ENCODE data around the gene IVL. TPM values are rescaled to one million over a fixed set of nuclear protein-coding genes. Genes with fewer than 3 reads are reported as not detected.

Gene IVL
- total RNA-seq, 2 donors from 2014 or later, result not detected

DNA sequence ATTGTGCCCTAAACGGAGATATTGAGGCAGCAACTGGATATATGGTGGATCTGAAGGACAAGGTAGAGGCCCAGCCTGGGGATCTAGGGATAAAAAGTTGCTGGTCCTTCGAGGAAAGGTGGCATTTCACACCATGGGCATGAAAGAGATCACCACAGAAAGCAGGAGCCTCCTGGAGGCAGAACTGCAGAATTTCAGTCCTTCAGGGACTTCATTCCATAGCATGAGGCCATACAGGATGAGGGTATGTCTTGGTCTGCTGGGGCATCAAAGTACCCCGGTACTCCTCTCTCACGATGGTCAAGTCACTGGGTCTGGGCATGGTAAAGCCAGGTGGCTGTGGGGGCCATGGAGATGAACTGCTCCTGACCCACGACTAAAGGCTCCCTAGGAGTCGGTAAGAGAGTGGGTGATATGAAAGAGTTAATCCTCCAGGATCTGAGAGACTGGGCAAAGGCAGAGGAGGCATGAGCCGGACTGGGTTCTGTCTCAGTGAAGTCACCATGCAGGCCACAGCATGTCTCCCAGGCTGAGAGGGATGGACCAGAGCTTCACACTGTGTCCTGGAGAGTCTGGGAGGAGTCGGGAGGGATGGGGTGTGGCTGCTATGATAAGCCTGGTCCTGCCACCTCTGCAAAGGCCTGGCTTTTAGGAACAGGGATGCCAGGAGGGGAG lies 32.8 kb downstream of the IVL start:
- DNase-seq, result no peak
- Mint-ChIP-seq H3K36me3 (ENCODE audit: insufficient read depth in 2 of 2) (peaks cover 0 to 2% of the 10 kb centered on the region in 2 donors), H3K4me1 (ENCODE audit: low read depth) (no peaks in the 10 kb centered on the region), H3K27ac (no peak overlapping the region), H3K27me3 (ENCODE audit: low read depth) (no peaks in the 10 kb centered on the region), H3K9me3 (no peaks in the 10 kb centered on the region), H3K4me3 (no peak overlapping the region)
- no peak for ATAC-seq (replicated peaks in 1 of 2)

DNA sequence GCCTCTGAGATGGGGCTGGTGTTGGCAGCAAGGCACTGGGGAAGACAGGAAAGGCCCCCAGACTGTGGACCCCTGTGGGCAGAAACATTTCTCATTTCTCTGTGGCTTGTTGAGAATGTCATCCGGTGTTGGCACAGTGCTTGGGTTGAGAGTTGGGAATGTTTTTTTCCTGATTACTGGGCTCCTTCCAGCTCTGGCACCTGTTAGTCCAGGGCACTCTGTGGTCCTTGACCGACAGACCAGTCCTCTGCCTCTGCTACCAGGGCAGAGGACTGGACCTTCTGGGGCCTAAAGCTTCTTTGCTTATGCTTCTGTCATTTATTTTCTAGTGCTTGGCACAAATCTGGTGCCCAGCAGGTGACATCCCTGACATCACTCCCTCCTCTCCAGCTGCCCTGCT lies 33.8 kb downstream of the IVL start:
- no peak for DNase-seq
- H3K4me1 Mint-ChIP-seq (ENCODE audit: low read depth), result no peaks in the 10 kb centered on the region
- H3K27me3 Mint-ChIP-seq (ENCODE audit: low read depth), result no peaks in the 10 kb centered on the region
- H3K27ac Mint-ChIP-seq, result no peak overlapping the region
- no peaks in the 10 kb centered on the region for H3K9me3 Mint-ChIP-seq
- no peak overlapping the region for H3K4me3 Mint-ChIP-seq
- ATAC-seq (replicated peaks in 1 of 2), result no peak
- H3K36me3 Mint-ChIP-seq (ENCODE audit: insufficient read depth in 2 of 2), result peaks cover 0 to 2% of the 10 kb centered on the region in 2 donors

DNA sequence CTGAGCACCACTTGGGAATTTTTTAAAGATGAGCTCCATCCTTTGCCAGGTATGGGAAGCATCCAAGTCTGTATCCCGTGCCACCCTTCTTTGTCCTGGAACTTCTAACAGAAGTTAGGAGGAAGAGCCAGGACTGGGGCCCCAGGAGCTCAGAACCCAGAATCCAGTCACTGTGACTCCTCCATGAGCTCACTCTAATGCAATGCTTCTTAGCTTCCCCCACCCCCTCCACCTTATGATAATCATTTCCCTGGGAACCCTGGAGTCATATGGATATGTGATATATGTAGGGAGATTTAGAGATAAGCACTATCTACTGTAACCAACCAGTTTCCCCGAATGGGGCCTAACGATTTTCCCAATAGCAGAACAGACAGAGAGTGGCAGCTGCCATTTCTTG lies 37.9 kb downstream of the IVL start:
- Mint-ChIP-seq H3K36me3 (ENCODE audit: insufficient read depth in 2 of 2) (no peaks in the 10 kb centered on the region), H3K9me3 (no peaks in the 10 kb centered on the region), H3K27me3 (ENCODE audit: low read depth) (no peaks in the 10 kb centered on the region), H3K27ac (no peak overlapping the region), H3K4me1 (ENCODE audit: low read depth) (no peaks in the 10 kb centered on the region), H3K4me3 (no peak overlapping the region)
- no peak for DNase-seq
- no peak for ATAC-seq (replicated peaks in 1 of 2)

DNA sequence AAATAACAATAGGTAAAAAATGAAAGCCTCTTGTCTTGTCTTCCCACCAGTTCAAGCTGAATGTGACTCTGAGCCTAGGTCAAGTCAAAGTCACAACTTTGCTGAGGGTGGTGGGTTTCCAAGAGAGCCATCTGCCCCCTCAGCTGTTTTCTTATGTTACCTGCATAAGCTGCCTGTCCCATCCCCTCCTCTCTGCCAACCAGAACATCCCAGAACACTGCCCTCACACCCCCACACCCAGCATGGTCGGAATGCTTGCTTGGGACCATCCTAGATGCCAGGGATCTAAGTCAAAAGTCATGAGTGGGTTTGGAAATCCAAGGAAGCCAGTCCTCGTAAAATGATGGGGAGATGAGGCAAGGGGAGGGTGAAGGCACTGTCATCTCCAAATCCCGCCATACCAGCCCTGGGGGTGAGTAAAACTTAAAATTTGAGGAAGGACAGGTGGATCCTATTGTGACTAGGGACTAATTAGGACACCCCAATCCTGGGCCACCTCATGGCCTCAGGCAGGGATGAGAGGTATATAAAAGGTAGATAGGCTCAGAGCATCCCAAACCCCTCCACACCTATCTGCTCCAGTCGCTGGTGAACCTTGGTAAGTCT lies 38.4 kb downstream of the IVL start, which contains the start of gene SPRR5:
SPRR5 (plus strand) TSS at position 556 of the 606 bp plus-strand sequence. CDS start 1,349 bp downstream, outside the sequence.
- H3K4me3 Mint-ChIP-seq, result no peak within 1 kb of the TSS
- H3K36me3 Mint-ChIP-seq (ENCODE audit: insufficient read depth in 2 of 2), result no peaks in the 10 kb centered on the region
- H3K9me3 Mint-ChIP-seq, result no peaks in the 10 kb centered on the region
- no peak for ATAC-seq (replicated peaks in 1 of 2)
- no peaks in the 10 kb centered on the region for H3K27me3 Mint-ChIP-seq (ENCODE audit: low read depth)
- DNase-seq, result no peak
- no peak within 1 kb of the TSS for H3K27ac Mint-ChIP-seq
- no peaks in the 10 kb centered on the region for H3K4me1 Mint-ChIP-seq (ENCODE audit: low read depth)

DNA sequence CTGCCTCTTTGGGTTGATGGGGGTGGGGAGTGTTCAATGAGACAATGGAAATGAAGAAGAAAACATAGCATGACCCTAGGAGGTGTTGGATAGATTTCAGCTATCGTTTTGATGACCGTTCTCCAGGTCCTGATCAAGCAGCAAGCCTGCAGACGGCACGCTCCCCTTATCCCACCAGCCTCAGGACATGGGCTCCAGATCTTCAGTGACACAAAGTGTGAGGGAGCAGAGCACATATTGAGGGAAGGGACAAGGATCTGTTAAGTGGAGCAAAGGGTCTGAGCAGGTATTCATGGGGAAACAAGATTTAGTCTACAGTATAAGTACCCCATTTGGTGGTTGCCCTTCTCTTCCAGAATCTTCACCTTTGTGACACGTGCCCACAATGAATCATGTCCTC lies 43.4 kb downstream of the IVL start:
- ATAC-seq (replicated peaks in 1 of 2) (no peak), DNase-seq (no peak)
- Mint-ChIP-seq H3K27ac (no peak overlapping the region), H3K4me3 (no peak overlapping the region), H3K36me3 (ENCODE audit: insufficient read depth in 2 of 2) (no peaks in the 10 kb centered on the region), H3K4me1 (ENCODE audit: low read depth) (no peaks in the 10 kb centered on the region), H3K9me3 (no peaks in the 10 kb centered on the region), H3K27me3 (ENCODE audit: low read depth) (no peaks in the 10 kb centered on the region)

DNA sequence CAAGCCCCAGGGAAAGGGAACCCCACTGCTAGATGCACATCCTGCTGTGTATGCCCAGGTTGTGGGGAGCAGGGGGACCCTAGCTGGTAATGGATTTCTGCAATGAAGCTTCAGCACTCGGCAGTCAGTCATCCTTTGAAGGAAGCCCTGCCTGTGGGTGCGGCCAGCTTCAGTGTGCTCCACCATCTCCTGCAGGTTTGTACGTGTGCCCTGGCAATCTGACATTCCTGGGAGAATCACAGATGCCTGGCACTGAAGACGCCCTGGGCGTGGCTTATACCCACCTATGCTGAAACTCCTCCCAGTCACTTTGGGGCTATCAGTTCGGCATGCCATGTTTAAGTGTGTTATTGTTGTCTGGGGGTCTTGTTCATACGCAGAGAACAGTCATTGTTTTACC lies 45.4 kb downstream of the IVL start:
- Mint-ChIP-seq H3K27ac (no peak overlapping the region), H3K9me3 (no peaks in the 10 kb centered on the region), H3K4me1 (ENCODE audit: low read depth) (no peaks in the 10 kb centered on the region), H3K36me3 (ENCODE audit: insufficient read depth in 2 of 2) (no peaks in the 10 kb centered on the region), H3K4me3 (no peak overlapping the region), H3K27me3 (ENCODE audit: low read depth) (no peaks in the 10 kb centered on the region)
- ATAC-seq (replicated peaks in 1 of 2) (no peak), DNase-seq (no peak)

DNA sequence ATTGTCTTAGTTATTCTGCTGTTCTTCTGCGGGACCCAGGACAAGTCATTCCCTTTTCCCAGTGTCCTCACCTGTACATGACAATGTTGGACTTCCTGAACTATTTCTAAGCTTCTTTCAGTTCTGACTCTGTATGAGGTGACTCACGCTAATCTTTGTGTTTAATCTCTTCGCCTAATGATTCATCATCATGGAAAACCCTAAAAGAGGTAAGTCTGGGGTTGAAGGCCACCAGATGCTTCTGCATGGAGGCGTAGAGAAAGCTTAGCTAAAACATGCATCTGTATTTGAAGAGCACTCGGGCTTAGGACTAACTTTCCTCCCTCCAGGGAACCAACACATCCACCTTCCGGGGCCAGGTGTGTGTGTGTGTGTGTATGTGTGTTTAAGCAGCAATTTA lies 46.1 kb downstream of the IVL start:
- no peaks in the 10 kb centered on the region for H3K4me1 Mint-ChIP-seq (ENCODE audit: low read depth)

DNA sequence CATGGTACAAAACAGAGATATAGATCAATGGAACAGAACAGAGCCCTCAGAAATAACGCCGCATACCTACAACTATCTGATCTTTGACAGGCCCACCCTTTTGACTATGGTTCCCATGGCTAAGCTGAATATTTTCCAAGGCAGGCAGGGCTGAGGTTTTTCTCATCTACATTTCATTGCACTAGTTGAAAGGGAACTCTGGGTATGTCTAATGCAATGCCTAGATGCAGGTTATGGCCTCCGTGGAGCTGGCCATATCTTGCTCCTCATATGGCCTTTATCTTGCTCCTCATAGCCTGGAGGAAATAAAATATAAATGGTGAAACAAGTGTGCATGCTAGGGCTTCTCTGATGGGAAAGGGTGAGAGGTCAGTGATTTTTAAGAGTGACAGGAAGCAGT lies 49.2 kb downstream of the IVL start:
- no peak overlapping the region for H3K27ac Mint-ChIP-seq
- DNase-seq, result no peak
- no peaks in the 10 kb centered on the region for H3K36me3 Mint-ChIP-seq (ENCODE audit: insufficient read depth in 2 of 2)
- no peaks in the 10 kb centered on the region for H3K4me1 Mint-ChIP-seq (ENCODE audit: low read depth)
- no peaks in the 10 kb centered on the region for H3K9me3 Mint-ChIP-seq
- H3K4me3 Mint-ChIP-seq, result no peak overlapping the region
- H3K27me3 Mint-ChIP-seq (ENCODE audit: low read depth), result no peaks in the 10 kb centered on the region
- no peak for ATAC-seq (replicated peaks in 1 of 2)

More for the DNA sequence above, 46.1 kb downstream of the IVL start:
- no peak overlapping the region for H3K27ac Mint-ChIP-seq
- no peaks in the 10 kb centered on the region for H3K9me3 Mint-ChIP-seq
- no peaks in the 10 kb centered on the region for H3K27me3 Mint-ChIP-seq (ENCODE audit: low read depth)
- ATAC-seq (replicated peaks in 1 of 2) (no peak), DNase-seq (no peak)
- H3K4me3 Mint-ChIP-seq, result no peak overlapping the region
- no peaks in the 10 kb centered on the region for H3K36me3 Mint-ChIP-seq (ENCODE audit: insufficient read depth in 2 of 2)

DNA sequence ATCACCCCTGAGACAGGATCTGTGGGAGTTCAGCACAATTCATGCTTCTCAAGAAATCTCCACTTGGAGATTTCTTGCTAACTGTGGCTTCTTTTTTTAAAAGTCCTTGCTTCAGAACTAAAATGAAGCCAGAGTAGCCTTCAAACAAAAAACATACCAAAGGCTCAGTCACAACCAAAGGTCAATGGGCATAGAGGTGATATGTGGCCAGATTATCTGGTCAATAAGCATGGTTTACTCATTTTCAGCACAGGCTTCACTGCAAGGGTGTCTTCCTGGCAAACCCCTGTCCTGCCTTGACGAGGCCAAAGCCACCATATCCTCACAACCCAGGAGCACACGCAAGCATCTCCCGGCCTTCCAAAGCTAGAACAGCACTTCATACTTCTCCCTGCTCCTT lies 50.9 kb downstream of the IVL start:
- ATAC-seq (replicated peaks in 1 of 2), result no peak
- no peak for DNase-seq

DNA sequence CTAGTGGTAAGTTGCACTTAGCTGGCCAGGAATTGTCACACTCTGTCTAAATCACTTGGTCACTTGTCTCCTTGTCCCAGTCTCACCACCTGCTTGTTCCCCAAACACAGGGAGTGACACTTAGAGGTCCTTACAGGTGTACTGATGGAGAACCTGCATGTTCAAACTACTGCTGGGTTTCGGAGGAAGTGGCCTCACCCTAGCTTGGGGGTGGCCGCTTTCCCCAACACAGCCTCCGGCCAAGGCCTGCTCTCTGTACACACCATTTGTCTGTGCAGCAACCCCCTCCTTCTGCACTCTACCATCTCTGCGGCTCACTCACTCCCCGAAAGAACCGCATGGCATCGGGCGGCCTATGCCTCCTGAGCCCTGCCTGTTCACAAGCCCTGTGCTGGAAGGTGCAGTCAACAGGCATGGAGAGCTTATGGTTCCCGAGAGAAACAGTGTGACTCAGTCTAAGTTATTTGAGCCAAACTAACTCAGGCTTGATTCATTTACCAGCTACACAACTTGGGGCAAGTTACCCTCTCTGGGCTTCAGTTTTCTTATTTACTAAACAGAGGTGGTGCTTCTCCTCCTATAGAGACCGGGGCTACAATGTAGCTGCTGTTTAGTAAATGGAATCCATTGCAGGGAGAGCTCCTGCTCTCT lies 51.6 kb downstream of the IVL start:
- H3K27me3 Mint-ChIP-seq (ENCODE audit: low read depth), result no peaks in the 10 kb centered on the region
- H3K36me3 Mint-ChIP-seq (ENCODE audit: insufficient read depth in 2 of 2), result no peaks in the 10 kb centered on the region
- no peaks in the 10 kb centered on the region for H3K4me1 Mint-ChIP-seq (ENCODE audit: low read depth)
- no peaks in the 10 kb centered on the region for H3K9me3 Mint-ChIP-seq
- DNase-seq (no peak), ATAC-seq (replicated peaks in 1 of 2) (no peak)
- H3K27ac Mint-ChIP-seq, result no peak overlapping the region
- no peak overlapping the region for H3K4me3 Mint-ChIP-seq

More for the DNA sequence above, 50.9 kb downstream of the IVL start:
- Mint-ChIP-seq H3K27me3 (ENCODE audit: low read depth) (no peaks in the 10 kb centered on the region), H3K36me3 (ENCODE audit: insufficient read depth in 2 of 2) (no peaks in the 10 kb centered on the region), H3K4me3 (no peak overlapping the region), H3K9me3 (no peaks in the 10 kb centered on the region), H3K4me1 (ENCODE audit: low read depth) (no peaks in the 10 kb centered on the region), H3K27ac (no peak overlapping the region)

DNA sequence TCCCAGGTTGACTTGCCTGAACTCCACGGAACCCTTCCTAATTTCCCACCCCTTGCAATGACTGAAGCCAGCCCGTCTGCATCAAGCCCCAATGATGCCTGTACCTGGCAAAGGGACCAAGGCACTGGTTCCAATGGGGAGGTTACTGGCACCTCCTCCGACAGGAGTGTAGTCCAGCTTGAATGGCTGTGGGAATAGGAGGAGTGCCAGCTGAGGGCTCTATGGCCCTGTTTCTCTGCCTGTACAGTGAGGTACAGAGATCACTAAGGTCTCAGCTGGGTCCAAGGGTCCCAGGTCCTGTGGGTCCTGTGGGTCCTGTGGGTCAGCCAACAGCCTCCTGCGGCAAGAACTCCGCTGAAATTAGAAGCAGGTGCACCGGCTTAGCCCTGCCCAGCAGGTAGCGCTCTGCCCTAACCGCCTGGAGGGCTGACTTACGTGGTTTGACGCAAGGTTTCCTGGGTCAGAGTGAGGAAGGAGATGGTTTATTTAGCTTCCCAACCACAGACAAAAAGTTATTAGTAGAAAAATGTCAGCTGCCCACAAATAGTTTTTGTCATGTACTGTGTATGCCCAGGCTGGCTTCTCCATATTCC lies 52.2 kb downstream of the IVL start:
- H3K27ac Mint-ChIP-seq, result no peak overlapping the region
- no peaks in the 10 kb centered on the region for H3K36me3 Mint-ChIP-seq (ENCODE audit: insufficient read depth in 2 of 2)
- no peaks in the 10 kb centered on the region for H3K9me3 Mint-ChIP-seq
- H3K4me1 Mint-ChIP-seq (ENCODE audit: low read depth), result no peaks in the 10 kb centered on the region
- no peak overlapping the region for H3K4me3 Mint-ChIP-seq
- DNase-seq (no peak), ATAC-seq (replicated peaks in 1 of 2) (no peak)
- no peaks in the 10 kb centered on the region for H3K27me3 Mint-ChIP-seq (ENCODE audit: low read depth)

Measured in activated T-cell treated with anti-CD3 and anti-CD28 coated beads, Interleukin-2, amount 50 U/mL, for 72 hours (primary cell).